B cell (primary cell): Measurements from ENCODE around the gene DYNC2H1.

Source experiments
- EZH2 ChIP-seq: IDR thresholded peaks from 2 replicates; pipeline ENCODE4 v1.6.1; 2012; ENCODE audit warnings: borderline replicate concordance, low read depth, mild to moderate bottlenecking, moderate library complexity, low read length; ENCODE audit not compliant: insufficient read depth, poor library complexity, severe bottlenecking
- TF ChIP-seq, protein P1 (sequence below): fragments of 200-600 bp; IDR thresholded peaks from one replicate; pipeline ENCODE4 v1.8.0; 2022; ENCODE audit warnings: antibody characterized with exemption, mild to moderate bottlenecking

DNA sequence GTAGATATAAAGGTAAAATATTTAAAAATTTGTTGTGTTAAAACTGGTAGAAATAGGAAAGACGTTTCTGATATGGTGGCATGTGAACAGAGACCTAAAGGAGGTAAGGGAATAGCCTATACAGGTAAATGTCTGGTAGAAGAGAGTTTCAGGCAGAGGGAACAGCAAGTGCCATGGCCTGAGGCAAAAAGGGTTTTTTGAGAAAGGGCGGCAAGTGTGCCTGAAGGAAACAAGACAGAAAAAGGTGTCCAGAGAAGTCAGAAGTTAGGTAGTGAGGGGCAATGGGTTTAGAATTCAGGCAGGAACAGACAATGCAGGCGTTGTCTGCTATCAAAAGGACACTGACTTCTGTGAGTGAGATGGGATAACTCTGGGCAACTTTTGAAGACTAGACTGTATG is 339.7 kb downstream of the DYNC2H1 start:
- TF ChIP-seq, protein P1, sequence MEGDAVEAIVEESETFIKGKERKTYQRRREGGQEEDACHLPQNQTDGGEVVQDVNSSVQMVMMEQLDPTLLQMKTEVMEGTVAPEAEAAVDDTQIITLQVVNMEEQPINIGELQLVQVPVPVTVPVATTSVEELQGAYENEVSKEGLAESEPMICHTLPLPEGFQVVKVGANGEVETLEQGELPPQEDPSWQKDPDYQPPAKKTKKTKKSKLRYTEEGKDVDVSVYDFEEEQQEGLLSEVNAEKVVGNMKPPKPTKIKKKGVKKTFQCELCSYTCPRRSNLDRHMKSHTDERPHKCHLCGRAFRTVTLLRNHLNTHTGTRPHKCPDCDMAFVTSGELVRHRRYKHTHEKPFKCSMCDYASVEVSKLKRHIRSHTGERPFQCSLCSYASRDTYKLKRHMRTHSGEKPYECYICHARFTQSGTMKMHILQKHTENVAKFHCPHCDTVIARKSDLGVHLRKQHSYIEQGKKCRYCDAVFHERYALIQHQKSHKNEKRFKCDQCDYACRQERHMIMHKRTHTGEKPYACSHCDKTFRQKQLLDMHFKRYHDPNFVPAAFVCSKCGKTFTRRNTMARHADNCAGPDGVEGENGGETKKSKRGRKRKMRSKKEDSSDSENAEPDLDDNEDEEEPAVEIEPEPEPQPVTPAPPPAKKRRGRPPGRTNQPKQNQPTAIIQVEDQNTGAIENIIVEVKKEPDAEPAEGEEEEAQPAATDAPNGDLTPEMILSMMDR = no peak
- no peak for TF ChIP-seq EZH2
